Stomach (tissue), 9 donors: ENCODE data around the gene EGFR. TPM values are rescaled to one million over a fixed set of nuclear protein-coding genes. Genes with fewer than 3 reads are reported as not detected.

Source experiments
- DNase-seq, 2 donors: peaks; one replicate each; pipeline versions ENCODE4 v3.0.0 to v3.0.0-alpha.2; 2013 to 2019
- H3K27ac ChIP-seq, 5 donors: fragments of 200-600 bp in 4 of 5; sonication (generic) in 4 of 5; one replicate each; pipeline ENCODE4 v1.5.1; 2013 to 2019; ENCODE audit warnings: mild to moderate bottlenecking in 1 of 5, moderate library complexity in 1 of 5
- H3K27me3 ChIP-seq, 3 donors: fragments of 200-600 bp; sonication (generic); one replicate each; pipeline ENCODE4 v1.5.1; 2017 to 2019; ENCODE audit warnings: mixed run types in 1 of 3
- H3K36me3 ChIP-seq, 4 donors: fragments of 200-600 bp; sonication (generic); 1 replicate in 3 of 4; 2 replicates in 1 of 4; pipeline ENCODE4 v1.5.1; 2016 to 2019
- H3K4me1 ChIP-seq, 4 donors: fragments of 200-600 bp; sonication (generic); one replicate each; pipeline ENCODE4 v1.5.1; 2016 to 2019
- H3K4me3 ChIP-seq, 4 donors: fragments of 200-600 bp; sonication (generic) in 3 of 4; one replicate each; pipeline ENCODE4 v1.5.1; 2016 to 2019; ENCODE audit warnings: mild to moderate bottlenecking in 1 of 4
- H3K9me3 ChIP-seq, 4 donors: fragments of 200-600 bp; sonication (generic); one replicate each; pipeline ENCODE4 v1.5.1; 2016 to 2019
- CTCF ChIP-seq, 7 experiments: fragments of 450-650 bp in 4 of 7; fragments of 200-600 bp in 3 of 7; sonication (generic) in 3 of 7; IDR thresholded peaks; one replicate each; pipeline ENCODE4 v1.5.1; 2016 to 2019; ENCODE audit warnings: antibody characterized with exemption in 7 of 7, control low read depth in 2 of 7, mild to moderate bottlenecking in 1 of 7
- EP300 ChIP-seq: sonication (generic); formaldehyde crosslinking; IDR thresholded peaks from one replicate; pipeline ENCODE4 v1.6.1; 2017; ENCODE audit warnings: antibody characterized with exemption
- POLR2A ChIP-seq, 4 donors: fragments of 450-650 bp; IDR thresholded peaks; one replicate each; pipeline ENCODE4 v1.6.1; 2016; ENCODE audit warnings: antibody characterized with exemption in 4 of 4, control low read depth in 2 of 4, mild to moderate bottlenecking in 1 of 4, moderate library complexity in 1 of 4
- POLR2AphosphoS5 ChIP-seq, 3 donors: sonication (generic); formaldehyde crosslinking; IDR thresholded peaks; one replicate each; pipeline ENCODE4 v1.6.1; 2016; ENCODE audit warnings: antibody characterized with exemption in 3 of 3
- WGBS, 5 donors: extraction: QIAGEN DNeasy Blood & Tissue Kit in 3 of 5; methylation state at CpG; one replicate each; pipeline versions ENCODE4 v1.1.5 to v1.1.7; 2013 to 2018; 5-methylcytosine and 5-hydroxymethylcytosine counted together
- intact Hi-C: fragments of 100-400 bp; cut with DNase I; formaldehyde crosslinking; loops from one replicate; pipeline ENCODE4 v1.15.1; 2023; ENCODE audit warnings: low total_unique reads
- polyA plus RNA-seq, 3 donors: library from polyadenylated mRNA; stranded (reverse); fragments of 200-250 nt; gene quantifications; one replicate each; pipeline ENCODE4 v1.2.3, GENCODE V29; 2013
- total RNA-seq, 5 donors: library from RNA; depleted of rRNA; stranded (reverse); fragments of >200 nt; gene quantifications; one replicate each; pipeline versions ENCODE4 v1.1.0 to v1.2.3, GENCODE V29; 2014 to 2016
- donor health status: healthy with polysubstance abuse.
- donor health status: Bipolar disorder and iron deficiency.
- donor health status: healthy.

Gene EGFR
- total and polyA plus RNA-seq, 8 donors: 3.4 to 43.4 (median 32.6) TPM

- intact Hi-C loops: no loop called here
- no peak overlapping the region for H3K4me3 ChIP-seq
- 85 to 95% (median 91%) methylated on average over 6 of the region's 6 CpGs for WGBS, 5 donors
Measured at GRCh38 chr7:55194522-55194921, 175.7 kb downstream of the EGFR start.

GRCh38 chr7:55198634-55199392, 180.0 kb downstream of the EGFR start:
- H3K9me3 ChIP-seq: no peaks in the 10 kb centered on the region
- H3K4me3 ChIP-seq: no peak overlapping the region
- peak overlapping the region in 1 of 5 donors; percentile 29 for H3K27ac ChIP-seq
- no peaks in the 10 kb centered on the region for H3K27me3 ChIP-seq
- 79 to 88% (median 82%) methylated on average over 8 of the region's 8 CpGs for WGBS, 5 donors
- intact Hi-C loops: no loop called here
- TF ChIP-seq POLR2AphosphoS5 (IDR thresholded peaks at IDR 0.05) (no peak), EP300 (no peak), POLR2A (IDR thresholded peaks at IDR 0.05) (no peak), CTCF (IDR thresholded peaks at IDR 0.05) (no peak)
- DNase-seq: no peak
- H3K36me3 ChIP-seq: peaks cover 38 to 64% (median 61%) of the 10 kb centered on the region in 4 donors
- peaks cover 0 to 11% (median 0%) of the 10 kb centered on the region in 4 donors for H3K4me1 ChIP-seq

More at GRCh38 chr7:55194522-55194921, 175.7 kb downstream of the EGFR start:
- H3K36me3 ChIP-seq: peaks cover 13 to 43% (median 36%) of the 10 kb centered on the region in 4 donors
- H3K9me3 ChIP-seq: no peaks in the 10 kb centered on the region
- no peak overlapping the region for H3K27ac ChIP-seq
- H3K27me3 ChIP-seq: no peaks in the 10 kb centered on the region
- peaks cover 0 to 28% (median 11%) of the 10 kb centered on the region in 4 donors for H3K4me1 ChIP-seq
- TF ChIP-seq CTCF (IDR thresholded peaks at IDR 0.05) (no peak), POLR2AphosphoS5 (IDR thresholded peaks at IDR 0.05) (no peak), EP300 (no peak), POLR2A (IDR thresholded peaks at IDR 0.05) (no peak)
- no peak for DNase-seq

- TF ChIP-seq EP300 (no peak), POLR2AphosphoS5 (IDR thresholded peaks at IDR 0.05) (no peak), CTCF (IDR thresholded peaks at IDR 0.05) (no peak), POLR2A (IDR thresholded peaks at IDR 0.05) (no peak)
- Histone ChIP-seq H3K27ac (no peak overlapping the region), H3K27me3 (no peaks in the 10 kb centered on the region), H3K9me3 (no peaks in the 10 kb centered on the region), H3K36me3 (peaks cover 41 to 66% (median 65%) of the 10 kb centered on the region in 4 donors), H3K4me1 (peaks cover 0 to 11% (median 0%) of the 10 kb centered on the region in 4 donors), H3K4me3 (no peak overlapping the region)
- DNase-seq: no peak
- WGBS, 5 donors: 44 to 80% (median 66%) methylated on average over 1 of the region's 1 CpG
- intact Hi-C loops: no loop called here
Measured at GRCh38 chr7:55199418-55199817, 180.6 kb downstream of the EGFR start.

- TF ChIP-seq POLR2A (IDR thresholded peaks at IDR 0.05) (no peak), CTCF (IDR thresholded peaks at IDR 0.05) (no peak), EP300 (no peak), POLR2AphosphoS5 (IDR thresholded peaks at IDR 0.05) (no peak)
- DNase-seq: no peak
- Histone ChIP-seq H3K27ac (no peak overlapping the region), H3K4me1 (peaks cover 0 to 11% (median 0%) of the 10 kb centered on the region in 4 donors), H3K9me3 (no peaks in the 10 kb centered on the region), H3K36me3 (peaks cover 51 to 72% (median 70%) of the 10 kb centered on the region in 4 donors), H3K4me3 (no peak overlapping the region), H3K27me3 (no peaks in the 10 kb centered on the region)
- intact Hi-C loops: no loop called here
- 86 to 98% (median 93%) methylated on average over 11 of the region's 11 CpGs for WGBS, 5 donors
Measured at GRCh38 chr7:55200441-55200840, 181.6 kb downstream of the EGFR start.
